PFSK-1 (cell line): ENCODE results near the gene BCL7B.

Experiments used
- FOXP2 ChIP-seq: optimal IDR thresholded peaks from 2 replicates; pipeline ENCODE3; 2011; ENCODE audit warnings: borderline replicate concordance, control low read depth, inconsistent platforms; ENCODE audit not compliant: insufficient read depth; ENCODE audit errors: extremely low read length, extremely low read depth
- POLR2AphosphoS5 ChIP-seq: IDR thresholded peaks from 2 replicates; pipeline ENCODE4 v1.6.1; 2012; ENCODE audit warnings: low read depth, mild to moderate bottlenecking, control low read depth, low read length, moderate library complexity
- SIN3A ChIP-seq: IDR thresholded peaks from 2 replicates; pipeline ENCODE4 v1.6.1; 2012; ENCODE audit warnings: mild to moderate bottlenecking, low read length, moderate library complexity, borderline replicate concordance; ENCODE audit not compliant: insufficient read depth
- TAF1 ChIP-seq: IDR thresholded peaks from 2 replicates; pipeline ENCODE4 v1.6.1; 2012; ENCODE audit warnings: low read length, control low read depth, borderline replicate concordance; ENCODE audit not compliant: insufficient read depth
- TF ChIP-seq, protein P1 (sequence below), 2 experiments: IDR thresholded peaks; 2 replicates each; pipeline versions ENCODE4 v1.6.1 to v1.8.0; 2011 to 2012; ENCODE audit warnings: low read depth in 2 of 2, low read length in 2 of 2, control low read depth in 1 of 2, inconsistent platforms in 1 of 2, mild to moderate bottlenecking in 1 of 2, moderate library complexity in 1 of 2; ENCODE audit not compliant: insufficient read depth in 1 of 2

BCL7B gene

DNA sequence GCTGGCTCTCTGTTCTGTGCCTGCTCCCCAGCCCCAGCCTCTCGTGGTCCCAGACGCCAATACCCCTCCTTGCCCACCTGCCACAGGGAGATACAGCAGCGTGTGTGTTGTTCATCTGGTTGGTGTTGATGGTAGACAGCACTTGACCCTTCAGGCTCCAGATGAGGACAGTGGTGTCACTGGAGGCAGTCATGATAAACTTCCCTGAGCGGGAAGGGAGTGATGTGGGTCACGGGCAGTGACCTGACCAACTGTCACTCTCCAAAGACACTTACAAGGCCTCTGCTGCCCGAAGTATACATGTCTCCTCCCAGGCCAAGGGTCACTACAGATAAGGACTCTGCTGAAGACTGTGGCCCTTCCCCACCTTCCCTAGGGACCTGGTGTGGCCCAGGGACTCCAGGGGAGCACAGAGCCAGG is 15.3 kb upstream of the BCL7B start:
- TF ChIP-seq POLR2AphosphoS5 (no peak), FOXP2 (no peak), TAF1 (no peak), SIN3A (no peak)
- TF ChIP-seq, protein P1, sequence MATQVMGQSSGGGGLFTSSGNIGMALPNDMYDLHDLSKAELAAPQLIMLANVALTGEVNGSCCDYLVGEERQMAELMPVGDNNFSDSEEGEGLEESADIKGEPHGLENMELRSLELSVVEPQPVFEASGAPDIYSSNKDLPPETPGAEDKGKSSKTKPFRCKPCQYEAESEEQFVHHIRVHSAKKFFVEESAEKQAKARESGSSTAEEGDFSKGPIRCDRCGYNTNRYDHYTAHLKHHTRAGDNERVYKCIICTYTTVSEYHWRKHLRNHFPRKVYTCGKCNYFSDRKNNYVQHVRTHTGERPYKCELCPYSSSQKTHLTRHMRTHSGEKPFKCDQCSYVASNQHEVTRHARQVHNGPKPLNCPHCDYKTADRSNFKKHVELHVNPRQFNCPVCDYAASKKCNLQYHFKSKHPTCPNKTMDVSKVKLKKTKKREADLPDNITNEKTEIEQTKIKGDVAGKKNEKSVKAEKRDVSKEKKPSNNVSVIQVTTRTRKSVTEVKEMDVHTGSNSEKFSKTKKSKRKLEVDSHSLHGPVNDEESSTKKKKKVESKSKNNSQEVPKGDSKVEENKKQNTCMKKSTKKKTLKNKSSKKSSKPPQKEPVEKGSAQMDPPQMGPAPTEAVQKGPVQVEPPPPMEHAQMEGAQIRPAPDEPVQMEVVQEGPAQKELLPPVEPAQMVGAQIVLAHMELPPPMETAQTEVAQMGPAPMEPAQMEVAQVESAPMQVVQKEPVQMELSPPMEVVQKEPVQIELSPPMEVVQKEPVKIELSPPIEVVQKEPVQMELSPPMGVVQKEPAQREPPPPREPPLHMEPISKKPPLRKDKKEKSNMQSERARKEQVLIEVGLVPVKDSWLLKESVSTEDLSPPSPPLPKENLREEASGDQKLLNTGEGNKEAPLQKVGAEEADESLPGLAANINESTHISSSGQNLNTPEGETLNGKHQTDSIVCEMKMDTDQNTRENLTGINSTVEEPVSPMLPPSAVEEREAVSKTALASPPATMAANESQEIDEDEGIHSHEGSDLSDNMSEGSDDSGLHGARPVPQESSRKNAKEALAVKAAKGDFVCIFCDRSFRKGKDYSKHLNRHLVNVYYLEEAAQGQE (IDR thresholded peaks at IDR 0.05; ENCODE audit: insufficient read depth in 1 of 2, low read depth in 2 of 2, low read length in 2 of 2), result no peak

- TF ChIP-seq SIN3A (no peak), FOXP2 (no peak), TAF1 (no peak), POLR2AphosphoS5 (no peak)
- TF ChIP-seq, protein P1 (IDR thresholded peaks at IDR 0.05; ENCODE audit: insufficient read depth in 1 of 2, low read depth in 2 of 2, low read length in 2 of 2), result no peak
Measured at GRCh38 chr7:73570977-73571376, 13.5 kb upstream of the BCL7B start.

DNA sequence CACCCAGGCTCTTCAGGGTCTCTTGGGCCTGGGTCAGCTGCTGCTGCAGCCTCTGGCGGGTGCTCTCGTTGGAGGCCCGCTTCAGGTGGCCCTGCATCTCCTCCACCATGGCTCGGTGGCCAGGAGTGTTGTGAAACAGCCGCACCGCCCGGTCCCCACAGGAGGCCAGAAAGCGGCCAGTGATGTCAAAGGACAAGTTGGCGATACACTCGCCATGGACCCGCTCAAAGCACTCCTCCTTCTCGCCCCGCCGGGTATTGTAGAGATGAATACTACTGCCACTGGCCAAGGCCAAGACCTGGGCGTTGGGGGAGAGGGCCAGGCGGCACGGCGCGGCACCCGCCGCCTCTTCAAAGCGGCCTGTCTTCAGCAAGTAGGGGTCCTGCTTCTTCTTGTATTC is 13.0 kb upstream of the BCL7B start:
- TF ChIP-seq FOXP2 (no peak), POLR2AphosphoS5 (no peak), TAF1 (no peak)

DNA sequence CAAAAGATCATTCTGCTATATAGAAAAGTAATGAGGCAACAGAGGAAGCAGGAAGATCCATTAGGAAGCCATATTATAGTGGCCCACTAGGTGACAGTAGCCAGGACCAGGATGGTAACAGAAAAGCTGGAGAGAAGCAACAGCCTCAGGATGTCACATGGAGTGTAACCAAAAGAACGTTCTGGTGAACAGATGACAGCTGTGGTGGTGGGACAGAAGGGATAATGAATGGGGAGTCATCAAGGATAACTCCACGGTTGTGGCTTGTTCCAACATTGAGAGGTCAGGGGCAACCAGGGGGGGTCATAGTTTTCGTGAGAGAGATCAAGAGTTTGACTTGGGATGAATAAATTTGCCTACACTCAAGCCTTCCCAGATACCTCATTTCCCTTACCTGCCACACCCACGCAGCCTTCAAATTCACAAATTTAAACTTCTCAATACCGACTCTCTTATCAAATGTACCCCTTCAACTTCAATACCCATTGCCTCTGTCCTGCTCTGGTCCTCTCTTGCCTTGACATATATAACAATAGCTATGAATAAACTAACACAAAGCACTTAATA is 11.6 kb upstream of the BCL7B start:
- TF ChIP-seq POLR2AphosphoS5 (0 out of 2 replicates have a peak, but pooled peaks have one; percentile 23), FOXP2 (no peak)

DNA sequence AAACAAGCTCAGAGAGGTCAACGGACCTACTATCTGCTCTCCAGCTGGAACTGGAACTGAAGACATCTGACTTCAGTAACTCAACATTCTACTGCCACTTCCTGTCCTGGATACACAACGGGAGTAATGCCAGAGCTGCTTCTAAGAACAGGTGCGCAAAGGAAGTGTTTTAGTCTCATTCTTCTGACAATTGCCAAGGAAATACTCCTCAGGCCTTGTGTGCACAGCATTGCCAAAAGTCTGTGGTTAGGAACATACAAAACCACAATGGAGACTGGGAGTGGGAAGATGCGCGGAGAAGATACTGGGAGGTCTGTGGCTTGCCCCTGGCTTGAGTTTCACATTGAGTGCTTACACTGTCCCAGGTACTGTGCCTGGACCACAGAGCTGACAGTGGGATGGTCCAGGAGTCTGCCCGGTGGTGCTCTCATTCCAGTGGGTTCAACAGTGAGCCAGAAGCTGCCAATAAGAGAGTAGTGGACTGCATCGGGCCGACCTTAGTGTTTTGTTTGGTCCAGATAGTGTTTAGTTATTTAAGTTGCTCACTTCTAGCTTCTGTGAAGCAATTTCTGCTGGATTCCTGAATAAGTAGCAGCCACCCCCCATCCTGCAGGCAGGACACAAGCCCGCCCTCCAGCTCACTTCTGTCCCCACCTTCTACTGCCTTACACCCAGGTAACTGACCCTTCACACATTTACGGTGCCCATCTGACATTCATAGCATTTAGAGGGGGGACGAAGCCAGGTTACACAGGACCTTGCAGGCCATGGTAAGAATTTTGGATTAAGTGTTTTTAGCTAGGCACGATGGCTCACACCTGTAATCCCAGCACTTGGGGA is 10.6 kb upstream of the BCL7B start:
- TF ChIP-seq SIN3A, result no peak
- no peak for TF ChIP-seq TAF1
- TF ChIP-seq POLR2AphosphoS5, result no peak; the same call in 1 of the 2 replicates
- TF ChIP-seq, protein P1 (IDR thresholded peaks at IDR 0.05; ENCODE audit: insufficient read depth in 1 of 2, low read depth in 2 of 2, low read length in 2 of 2), result no peak
- TF ChIP-seq FOXP2, result no peak

DNA sequence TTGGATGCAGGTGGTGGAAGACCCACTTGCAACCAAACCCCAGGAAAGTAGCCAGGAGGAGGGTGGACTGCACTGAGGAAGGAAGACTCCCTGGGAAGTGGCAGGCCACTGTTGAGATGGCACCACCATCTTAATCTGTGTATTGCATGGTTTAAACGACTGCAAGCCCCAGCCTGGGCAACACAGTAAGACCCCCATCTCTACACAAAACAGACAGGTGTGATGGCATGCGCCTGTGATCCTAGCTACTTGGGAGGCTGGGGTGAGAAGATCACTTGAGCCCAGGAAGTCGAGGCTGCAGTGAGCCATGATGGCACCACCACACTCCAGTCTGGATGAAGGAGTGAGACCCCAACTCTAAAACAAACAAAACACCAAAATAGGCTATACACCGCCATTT is 9.7 kb upstream of the BCL7B start:
- TF ChIP-seq, protein P1 (IDR thresholded peaks at IDR 0.05; ENCODE audit: insufficient read depth in 1 of 2, low read depth in 2 of 2, low read length in 2 of 2), result no peak
- TF ChIP-seq SIN3A, result no peak
- no peak for TF ChIP-seq POLR2AphosphoS5
- no peak for TF ChIP-seq TAF1
- TF ChIP-seq FOXP2, result no peak
